LNCAP (cell line): Measurements from ENCODE around the gene LRCH2.

Source experiments
- TF ChIP-seq, protein P1 (sequence below): fragments of 450-650 bp; IDR thresholded peaks from 2 replicates; pipeline ENCODE4 v1.5.1; 2017; ENCODE audit warnings: mild to moderate bottlenecking

LRCH2 gene, protein sequence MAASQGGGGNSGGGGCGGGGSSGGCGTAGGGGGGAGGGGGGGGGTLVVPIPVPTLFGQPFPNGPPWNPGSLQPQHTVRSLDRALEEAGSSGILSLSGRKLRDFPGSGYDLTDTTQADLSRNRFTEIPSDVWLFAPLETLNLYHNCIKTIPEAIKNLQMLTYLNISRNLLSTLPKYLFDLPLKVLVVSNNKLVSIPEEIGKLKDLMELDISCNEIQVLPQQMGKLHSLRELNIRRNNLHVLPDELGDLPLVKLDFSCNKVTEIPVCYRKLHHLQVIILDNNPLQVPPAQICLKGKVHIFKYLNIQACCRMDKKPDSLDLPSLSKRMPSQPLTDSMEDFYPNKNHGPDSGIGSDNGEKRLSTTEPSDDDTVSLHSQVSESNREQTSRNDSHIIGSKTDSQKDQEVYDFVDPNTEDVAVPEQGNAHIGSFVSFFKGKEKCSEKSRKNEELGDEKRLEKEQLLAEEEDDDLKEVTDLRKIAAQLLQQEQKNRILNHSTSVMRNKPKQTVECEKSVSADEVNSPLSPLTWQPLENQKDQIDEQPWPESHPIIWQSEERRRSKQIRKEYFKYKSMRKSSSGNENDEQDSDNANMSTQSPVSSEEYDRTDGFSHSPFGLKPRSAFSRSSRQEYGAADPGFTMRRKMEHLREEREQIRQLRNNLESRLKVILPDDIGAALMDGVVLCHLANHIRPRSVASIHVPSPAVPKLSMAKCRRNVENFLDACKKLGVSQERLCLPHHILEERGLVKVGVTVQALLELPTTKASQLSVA

DNA sequence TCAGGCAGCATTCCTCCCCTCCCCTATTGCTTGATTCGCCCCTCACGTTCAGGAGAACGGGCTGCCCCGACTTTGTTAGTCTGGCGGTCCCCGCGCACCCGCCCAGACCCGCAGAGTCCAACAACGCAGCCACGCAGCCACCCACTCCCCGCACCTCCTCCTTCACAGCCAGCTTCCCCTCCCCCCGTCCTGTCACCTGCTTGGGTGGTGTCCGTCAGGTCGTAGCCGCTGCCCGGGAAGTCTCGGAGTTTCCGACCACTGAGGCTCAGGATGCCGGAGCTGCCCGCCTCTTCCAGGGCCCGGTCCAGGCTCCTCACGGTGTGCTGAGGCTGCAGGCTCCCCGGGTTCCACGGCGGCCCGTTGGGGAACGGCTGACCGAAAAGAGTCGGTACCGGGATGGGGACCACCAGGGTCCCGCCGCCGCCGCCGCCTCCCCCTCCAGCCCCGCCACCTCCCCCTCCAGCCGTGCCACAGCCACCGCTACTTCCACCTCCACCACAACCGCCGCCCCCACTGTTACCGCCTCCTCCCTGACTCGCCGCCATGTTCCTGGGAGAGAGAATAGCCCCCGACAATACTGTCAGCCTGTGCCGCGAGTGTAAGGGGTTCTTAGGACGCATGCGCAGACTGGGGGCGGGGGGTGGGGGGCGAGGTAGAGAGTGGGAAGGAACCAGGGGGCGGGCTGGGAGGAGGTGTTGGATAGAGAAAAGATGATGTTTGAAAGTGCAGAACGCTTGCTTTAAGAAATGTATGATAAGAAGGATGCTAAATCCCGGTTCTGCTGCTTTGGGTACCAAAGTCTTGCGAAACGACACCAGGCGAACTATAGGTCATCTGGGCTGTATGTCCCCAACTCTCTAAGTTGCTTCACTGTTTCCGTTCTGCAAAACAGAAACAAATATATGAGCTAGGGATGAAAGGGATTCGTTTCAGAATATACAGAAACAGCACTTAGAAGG, at the start of gene LRCH2:
LRCH2 (minus strand) TSS at position 600 of the 959 bp plus-strand sequence; CDS start at position 545, 55 bp downstream.
- TF ChIP-seq, protein P1, sequence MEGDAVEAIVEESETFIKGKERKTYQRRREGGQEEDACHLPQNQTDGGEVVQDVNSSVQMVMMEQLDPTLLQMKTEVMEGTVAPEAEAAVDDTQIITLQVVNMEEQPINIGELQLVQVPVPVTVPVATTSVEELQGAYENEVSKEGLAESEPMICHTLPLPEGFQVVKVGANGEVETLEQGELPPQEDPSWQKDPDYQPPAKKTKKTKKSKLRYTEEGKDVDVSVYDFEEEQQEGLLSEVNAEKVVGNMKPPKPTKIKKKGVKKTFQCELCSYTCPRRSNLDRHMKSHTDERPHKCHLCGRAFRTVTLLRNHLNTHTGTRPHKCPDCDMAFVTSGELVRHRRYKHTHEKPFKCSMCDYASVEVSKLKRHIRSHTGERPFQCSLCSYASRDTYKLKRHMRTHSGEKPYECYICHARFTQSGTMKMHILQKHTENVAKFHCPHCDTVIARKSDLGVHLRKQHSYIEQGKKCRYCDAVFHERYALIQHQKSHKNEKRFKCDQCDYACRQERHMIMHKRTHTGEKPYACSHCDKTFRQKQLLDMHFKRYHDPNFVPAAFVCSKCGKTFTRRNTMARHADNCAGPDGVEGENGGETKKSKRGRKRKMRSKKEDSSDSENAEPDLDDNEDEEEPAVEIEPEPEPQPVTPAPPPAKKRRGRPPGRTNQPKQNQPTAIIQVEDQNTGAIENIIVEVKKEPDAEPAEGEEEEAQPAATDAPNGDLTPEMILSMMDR = no peak

DNA sequence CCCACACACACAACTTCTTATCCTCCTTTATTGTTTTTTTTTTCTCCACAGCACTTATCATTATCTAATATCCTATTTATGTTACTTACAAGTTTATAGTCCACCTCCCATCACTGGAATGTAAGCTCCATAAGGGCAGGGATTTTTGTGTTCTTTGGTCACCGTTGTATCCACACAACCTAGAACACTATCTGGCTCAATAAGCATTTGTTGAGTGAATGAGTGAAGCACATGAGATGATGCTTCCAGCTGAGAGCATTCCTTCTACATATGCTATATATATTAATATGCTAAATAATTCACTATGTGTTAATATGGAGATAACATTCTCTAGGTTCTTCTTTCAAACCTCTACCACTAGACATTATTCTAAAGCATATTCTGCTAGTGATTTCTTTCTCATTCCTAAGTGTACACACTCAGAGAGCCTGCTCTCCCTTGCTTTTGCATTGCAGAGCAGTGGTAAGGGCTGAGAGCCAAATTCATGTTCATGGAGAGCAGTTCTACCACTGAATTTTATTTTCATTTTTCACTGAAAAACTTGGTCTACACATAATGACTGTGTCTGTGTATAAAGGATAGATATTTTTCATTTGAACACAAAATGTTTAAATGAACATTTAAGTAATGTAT, 35.3 kb upstream of the LRCH2 start:
- TF ChIP-seq, protein P1 = no peak

DNA sequence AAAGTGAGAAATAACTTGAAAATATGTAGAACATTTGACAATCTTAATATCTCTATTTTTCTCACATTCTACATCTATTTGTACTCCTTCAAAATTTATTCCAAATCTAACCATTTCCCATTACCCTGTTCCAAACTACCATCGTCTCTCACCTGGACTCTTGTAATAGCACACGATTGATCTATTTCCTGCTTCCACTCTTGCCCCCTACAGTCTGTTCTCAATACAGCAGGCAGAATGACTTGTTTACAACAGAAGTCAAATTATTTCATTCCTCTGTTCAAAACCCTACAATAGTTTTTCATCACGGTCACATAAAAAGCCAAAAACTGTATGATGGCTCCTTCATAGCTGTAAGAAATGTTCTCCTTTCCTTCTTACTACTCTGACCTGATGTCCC, 34.5 kb upstream of the LRCH2 start:
- TF ChIP-seq, protein P1 = peak; percentile 33; the same call in 1 of the 2 replicates

DNA sequence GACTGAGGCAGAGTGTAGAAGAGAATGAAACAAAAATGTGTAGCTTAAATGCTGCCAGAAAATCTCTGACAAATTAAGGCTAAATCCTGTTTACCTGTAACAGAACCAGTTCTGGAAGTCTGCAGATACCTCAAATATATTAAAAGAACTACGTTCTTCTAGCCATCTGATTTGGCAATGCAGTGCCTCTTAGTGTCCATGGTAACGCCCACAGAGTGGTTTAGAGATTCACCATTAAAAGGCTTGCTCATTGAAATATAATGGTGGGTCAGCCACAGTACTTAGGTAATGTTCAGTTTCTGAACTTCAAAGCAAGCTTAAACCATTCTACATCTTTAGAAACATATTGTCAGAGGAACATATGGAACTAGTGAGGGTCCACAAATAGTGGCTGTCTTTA, 32.4 kb upstream of the LRCH2 start:
- TF ChIP-seq, protein P1 = no peak

DNA sequence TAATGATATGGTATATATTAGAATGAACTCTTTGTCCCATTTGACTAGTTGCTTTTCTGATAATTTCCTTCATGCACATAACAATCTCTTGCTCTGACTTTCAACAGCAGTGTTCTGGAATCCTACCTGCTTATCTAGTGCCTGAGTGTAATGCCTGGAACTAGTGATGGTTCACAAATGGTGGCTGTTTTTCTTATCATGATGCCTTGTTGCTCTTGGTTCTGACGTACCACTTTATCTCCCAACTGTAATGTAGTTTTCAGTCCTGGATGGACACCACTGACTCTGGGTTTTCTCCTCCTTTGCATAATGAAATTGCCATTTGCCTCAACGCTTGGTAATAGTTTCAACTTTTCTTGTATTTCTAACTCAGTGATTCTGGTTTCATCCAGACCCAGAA, 30.1 kb upstream of the LRCH2 start:
- TF ChIP-seq, protein P1 = no peak

DNA sequence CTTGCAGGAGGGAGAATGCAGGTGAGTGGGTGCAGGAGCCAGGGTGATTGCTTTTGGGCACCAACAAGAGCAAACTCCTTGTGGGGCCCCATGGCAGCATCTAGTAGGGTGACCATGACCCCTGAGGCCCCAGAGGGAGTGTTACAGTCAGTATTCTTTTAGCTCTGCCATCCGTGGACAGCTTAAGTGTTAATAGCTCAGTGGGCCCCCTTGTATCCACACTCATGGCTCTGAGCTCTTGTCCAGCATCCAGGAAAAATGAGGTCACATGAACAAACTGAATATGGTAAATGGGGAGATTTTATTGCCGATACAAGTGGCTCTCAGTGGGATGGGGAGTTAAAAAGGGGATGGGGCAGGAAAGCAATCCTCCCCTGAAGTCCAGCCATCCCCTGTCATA, 27.3 kb upstream of the LRCH2 start:
- TF ChIP-seq, protein P1 = no peak
